Skeletal muscle cell (primary cell): ENCODE measurements around the gene UCN3.

ENCODE experiments used
- DNase-seq: peaks from one replicate; pipeline ENCODE4 v3.0.0-alpha.2; 2010; ENCODE audit warnings: low read depth
- H3K4me3 ChIP-seq: 2 replicates; pipeline ENCODE4 v1.5.1; 2011; ENCODE audit warnings: low read depth, mild to moderate bottlenecking, control low read depth, low read length, moderate library complexity

The UCN3 gene, protein sequence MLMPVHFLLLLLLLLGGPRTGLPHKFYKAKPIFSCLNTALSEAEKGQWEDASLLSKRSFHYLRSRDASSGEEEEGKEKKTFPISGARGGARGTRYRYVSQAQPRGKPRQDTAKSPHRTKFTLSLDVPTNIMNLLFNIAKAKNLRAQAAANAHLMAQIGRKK

DNA sequence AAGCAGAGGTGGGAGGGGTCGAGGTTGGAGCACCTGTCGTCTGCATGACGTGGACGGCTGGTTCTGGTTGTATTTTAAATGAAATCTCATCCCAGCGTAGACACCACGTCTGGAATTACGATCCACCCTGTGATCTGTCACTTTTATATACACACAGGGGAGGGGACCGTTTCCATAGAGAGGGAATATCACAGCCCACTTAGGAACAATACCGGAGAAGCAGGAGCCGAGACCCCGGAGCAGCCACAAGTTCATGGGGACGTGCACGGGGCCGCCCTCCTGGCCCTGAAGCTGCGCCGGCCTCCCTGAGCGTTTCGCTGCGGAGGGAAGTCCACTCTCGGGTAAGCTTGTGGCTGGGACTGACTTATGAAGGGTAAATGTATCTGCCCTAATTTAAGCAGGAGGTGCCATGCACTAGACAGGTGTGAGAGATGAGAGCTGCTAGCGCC lies at the start of gene UCN3:
Gene UCN3 (plus strand): TSS at position 77 of the 449 bp plus-strand sequence. CDS start 8,755 bp downstream, outside the sequence.
- DNase-seq, result no peak
- no peak within 1 kb of the TSS for H3K4me3 ChIP-seq

DNA sequence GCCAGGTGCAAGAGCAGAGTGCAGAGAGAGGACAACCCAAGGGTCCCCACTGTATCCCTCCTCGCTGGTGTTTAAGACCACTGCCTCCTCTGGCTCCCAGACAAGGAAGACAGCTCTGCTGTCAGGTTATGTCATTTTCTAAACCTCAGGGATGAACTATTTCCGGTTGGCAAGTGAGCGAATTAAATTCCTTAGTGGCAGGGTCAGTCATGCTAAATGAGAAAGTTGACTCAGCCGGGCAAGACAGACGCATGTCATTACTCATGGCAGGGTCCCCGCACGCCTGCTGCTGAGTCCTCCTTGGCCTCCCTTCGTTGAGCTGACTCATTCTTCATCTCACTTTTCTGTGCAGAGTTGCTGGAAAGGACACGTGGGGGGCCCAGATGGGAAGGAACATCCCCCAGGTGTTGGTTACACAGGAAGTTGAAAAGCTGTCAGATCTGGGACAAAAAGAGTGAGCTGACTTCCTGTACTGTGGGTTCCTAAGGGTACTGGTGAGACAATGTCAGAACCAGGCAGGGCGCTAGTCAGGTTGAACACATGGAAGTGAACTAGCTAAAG lies 47.1 kb upstream of the UCN3 start:
- peak; percentile 70 for DNase-seq

GRCh38 chr10:5318148-5318547 lies 46.6 kb upstream of the UCN3 start:
- no peak overlapping the region for H3K4me3 ChIP-seq

More for the DNA sequence above, 47.1 kb upstream of the UCN3 start:
- H3K4me3 ChIP-seq, result no peak overlapping the region

DNA sequence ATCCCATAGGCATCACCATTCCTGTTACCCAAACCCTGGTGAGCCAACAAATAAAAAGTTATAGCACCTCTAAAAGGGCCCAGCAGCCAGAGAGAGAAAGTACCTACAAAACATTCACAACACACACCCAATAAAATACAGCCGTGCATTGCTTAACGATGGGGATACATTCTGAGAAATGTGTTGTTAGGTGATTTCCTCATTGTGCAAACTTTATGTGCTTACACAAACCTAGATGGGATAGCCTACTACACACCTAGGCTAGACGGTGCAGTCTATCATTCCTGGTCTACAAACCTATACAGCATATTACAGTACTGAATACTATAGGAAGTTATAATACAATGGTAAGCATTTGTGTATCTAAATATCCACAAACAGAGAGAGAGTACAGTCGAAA lies 44.9 kb upstream of the UCN3 start:
- no peak for DNase-seq

More at GRCh38 chr10:5318148-5318547, 46.6 kb upstream of the UCN3 start:
- DNase-seq, result no peak

DNA sequence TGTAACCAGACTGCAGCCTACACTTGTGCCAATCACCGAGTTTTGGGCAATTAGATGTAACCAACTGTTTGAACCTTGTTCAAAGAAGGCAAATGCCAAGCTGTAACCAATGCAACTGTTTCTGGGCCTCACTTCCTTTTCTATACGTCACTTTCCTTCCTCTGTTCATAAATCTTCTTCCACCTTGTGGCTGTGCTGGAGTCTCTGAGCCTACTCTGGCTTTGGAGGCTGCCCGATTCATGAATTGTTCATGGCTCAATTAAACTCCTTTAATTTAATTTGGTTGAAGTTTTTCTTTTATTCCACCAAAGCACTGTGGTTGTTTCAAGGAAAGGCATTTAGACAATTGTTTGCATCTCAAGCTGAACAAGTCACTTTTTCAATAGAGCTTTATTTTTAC lies 43.5 kb upstream of the UCN3 start:
- no peak overlapping the region for H3K4me3 ChIP-seq
- DNase-seq, result no peak

More for the DNA sequence above, 44.9 kb upstream of the UCN3 start:
- H3K4me3 ChIP-seq, result no peak overlapping the region

DNA sequence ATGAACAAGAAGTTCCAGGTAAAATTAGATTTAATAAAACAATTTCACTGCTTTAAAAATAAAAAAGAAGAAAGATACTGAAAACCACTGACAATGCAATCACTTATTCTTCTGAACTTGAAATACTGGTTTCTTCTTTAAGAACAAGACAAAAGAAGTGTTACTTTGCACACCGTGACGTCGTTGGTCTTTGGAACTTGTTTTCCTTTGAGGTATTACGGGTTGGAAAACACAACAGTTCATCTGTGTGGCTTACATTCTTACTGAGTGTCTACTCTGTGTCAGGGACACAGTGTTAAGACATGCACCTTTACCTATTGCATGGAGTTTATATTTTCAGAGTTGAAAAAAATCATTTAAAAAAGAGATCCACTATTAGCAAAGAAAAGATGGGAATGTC lies 41.3 kb upstream of the UCN3 start:
- DNase-seq, result no peak
- no peak overlapping the region for H3K4me3 ChIP-seq

- DNase-seq, result peak; percentile 43
- H3K4me3 ChIP-seq, result no peak overlapping the region
These were observed 39.7 kb upstream of the UCN3 start for GRCh38 chr10:5325076-5325475.

DNA sequence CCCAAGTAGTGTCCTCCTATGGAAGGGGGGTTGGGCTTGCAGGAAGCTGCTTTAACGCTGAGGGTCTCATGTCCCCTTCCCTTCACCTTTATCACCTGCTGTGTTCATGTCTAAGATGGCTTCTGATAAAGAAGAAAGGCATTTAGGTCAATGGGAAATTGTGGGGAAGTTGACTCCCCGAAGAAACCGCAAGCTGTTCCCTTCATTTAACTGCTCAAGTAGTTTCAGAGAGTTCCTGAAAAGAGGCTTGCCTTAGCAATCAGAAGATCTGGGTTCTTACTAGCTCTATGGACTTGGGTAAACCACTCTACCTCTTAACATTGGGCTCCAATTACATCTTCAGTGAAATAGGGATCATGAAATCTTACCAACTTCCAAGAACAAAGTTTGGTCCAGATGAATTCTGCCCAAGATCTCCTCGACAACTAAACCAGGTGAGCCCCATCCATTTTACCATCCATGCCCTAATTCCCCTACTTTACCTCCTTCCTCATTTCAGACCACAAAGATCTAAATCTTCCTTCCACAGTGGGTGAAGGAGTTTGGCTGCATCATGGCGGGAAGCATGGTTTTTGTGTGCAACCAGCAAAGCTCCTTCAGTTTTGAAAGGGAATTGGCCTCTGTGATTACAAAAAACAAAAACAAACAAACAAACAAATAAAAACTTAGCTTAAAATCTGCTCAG lies 30.4 kb upstream of the UCN3 start:
- no peak overlapping the region for H3K4me3 ChIP-seq
- DNase-seq, result no peak

DNA sequence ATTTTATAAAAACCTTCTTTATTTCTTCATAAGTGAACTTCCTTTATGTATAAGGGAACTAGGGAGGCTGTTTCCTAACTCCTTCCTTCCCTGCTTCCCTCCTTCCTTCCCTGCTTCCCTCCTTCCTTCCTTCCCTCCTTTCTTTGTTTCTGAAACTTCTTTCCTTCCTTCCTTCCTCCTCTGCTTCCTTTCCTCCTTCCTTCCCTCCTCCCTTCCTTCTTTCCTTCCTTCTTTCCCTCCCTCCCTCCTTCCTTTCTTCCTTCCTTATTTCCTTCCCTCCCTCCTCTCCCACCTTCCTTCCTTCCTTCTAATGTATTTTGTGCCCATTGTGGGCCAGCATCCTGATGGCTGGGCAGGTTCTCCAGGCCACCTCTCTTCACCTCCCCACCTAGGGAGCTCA lies 26.8 kb upstream of the UCN3 start:
- H3K4me3 ChIP-seq, result no peak overlapping the region
- DNase-seq, result no peak

- DNase-seq, result no peak
- H3K4me3 ChIP-seq, result no peak overlapping the region
These were observed 21.7 kb upstream of the UCN3 start for GRCh38 chr10:5343092-5343491.

DNA sequence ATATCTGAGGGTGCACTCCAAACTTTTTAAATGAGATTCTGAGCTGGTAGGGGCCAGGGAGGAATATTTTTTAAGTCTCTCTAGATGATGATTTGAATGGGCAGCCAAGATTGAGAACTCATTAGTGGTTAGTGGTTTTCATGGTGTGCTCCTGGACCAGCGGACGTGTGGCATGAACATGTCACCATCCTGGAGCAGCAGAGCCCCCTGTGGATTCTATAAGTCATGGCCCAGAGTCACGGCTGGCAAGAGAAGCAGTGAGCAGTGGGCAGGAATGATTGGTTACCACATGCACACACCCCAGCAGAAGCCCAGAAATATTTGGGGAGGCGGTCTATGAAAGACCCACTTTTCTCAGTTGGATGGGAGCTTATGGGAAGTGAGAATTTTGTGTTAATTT lies 21.2 kb upstream of the UCN3 start:
- H3K4me3 ChIP-seq, result no peak overlapping the region
- DNase-seq, result no peak

GRCh38 chr10:5343979-5344378 lies 20.8 kb upstream of the UCN3 start:
- H3K4me3 ChIP-seq, result no peak overlapping the region
- no peak for DNase-seq

DNA sequence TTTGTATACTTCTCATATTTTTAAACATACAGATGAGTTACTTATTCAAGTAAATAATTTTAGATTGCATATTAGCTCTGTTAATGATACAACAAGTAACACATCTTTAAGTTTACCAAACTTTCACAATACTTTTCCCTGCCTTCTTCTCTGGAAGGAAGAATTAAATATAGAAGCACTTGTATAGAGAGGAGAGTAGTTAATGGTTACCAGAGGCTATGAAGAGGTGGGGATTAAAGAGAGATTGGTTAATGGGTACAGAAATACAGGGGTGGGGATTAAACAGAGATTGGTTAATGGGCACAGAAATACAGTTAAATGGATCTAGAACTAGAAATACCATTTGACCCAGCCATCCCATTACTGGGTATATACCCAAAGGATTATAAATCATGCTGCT lies 20.0 kb upstream of the UCN3 start:
- DNase-seq, result no peak

DNA sequence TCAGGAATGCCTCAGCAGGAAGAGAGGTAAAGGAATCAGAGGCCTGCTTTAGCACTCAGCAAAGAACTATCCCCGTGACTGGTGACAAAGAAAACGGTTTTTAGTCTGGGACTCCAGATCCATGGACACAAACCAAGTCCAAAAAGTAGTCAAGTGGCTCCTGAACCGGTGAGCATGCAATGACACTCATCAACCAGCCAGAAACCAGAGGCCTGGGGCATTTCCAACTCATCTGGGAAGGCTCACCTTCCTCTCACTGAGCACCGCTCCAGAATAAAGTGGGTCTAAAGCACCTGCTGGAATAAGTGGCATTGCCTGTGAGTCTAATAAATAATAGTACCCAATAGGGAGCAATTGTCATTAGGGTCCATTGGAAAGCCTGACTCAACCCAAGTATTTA lies 17.9 kb upstream of the UCN3 start:
- H3K4me3 ChIP-seq, result no peak overlapping the region
- no peak for DNase-seq

More for the DNA sequence above, 20.0 kb upstream of the UCN3 start:
- no peak overlapping the region for H3K4me3 ChIP-seq

GRCh38 chr10:5349362-5349761 lies 15.4 kb upstream of the UCN3 start:
- DNase-seq, result no peak

GRCh38 chr10:5354068-5354467 lies 10.7 kb upstream of the UCN3 start:
- H3K4me3 ChIP-seq, result no peak overlapping the region
- DNase-seq, result no peak

More at GRCh38 chr10:5349362-5349761, 15.4 kb upstream of the UCN3 start:
- no peak overlapping the region for H3K4me3 ChIP-seq

DNA sequence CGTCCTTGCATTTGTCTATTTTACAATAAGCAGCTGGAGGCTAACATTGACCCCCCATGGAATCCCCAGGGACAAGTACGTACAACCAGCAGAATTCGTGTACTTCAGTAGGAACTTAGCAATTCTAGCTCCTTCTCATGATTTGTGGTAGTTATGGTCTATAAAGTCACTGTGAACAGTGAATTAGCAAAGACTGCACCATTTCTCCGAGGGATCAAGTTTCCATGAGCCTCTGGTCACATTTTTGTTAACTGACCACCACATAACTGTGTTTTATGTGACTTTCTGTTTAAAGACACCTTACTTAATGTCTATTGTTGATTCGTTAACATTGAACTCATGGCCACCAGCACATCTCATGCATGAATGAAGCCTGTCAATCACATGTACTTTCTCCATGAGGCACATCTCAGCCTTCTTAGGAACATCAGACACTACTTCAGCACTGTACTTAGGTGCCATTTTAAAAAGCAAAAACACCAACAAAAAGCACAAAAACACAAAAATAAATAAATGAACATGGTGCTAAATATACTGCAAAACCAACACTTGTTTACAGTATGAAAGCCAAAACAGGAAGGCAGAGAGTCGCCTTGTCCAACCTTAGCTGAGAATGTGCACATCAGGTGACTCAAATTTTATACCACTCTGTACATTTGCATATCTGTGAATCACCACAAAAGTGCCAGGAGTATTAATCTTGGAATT lies 9.0 kb upstream of the UCN3 start:
- H3K4me3 ChIP-seq, result no peak overlapping the region
- DNase-seq, result no peak

GRCh38 chr10:5356302-5356763 lies 8.4 kb upstream of the UCN3 start:
- H3K4me3 ChIP-seq, result no peak overlapping the region

DNA sequence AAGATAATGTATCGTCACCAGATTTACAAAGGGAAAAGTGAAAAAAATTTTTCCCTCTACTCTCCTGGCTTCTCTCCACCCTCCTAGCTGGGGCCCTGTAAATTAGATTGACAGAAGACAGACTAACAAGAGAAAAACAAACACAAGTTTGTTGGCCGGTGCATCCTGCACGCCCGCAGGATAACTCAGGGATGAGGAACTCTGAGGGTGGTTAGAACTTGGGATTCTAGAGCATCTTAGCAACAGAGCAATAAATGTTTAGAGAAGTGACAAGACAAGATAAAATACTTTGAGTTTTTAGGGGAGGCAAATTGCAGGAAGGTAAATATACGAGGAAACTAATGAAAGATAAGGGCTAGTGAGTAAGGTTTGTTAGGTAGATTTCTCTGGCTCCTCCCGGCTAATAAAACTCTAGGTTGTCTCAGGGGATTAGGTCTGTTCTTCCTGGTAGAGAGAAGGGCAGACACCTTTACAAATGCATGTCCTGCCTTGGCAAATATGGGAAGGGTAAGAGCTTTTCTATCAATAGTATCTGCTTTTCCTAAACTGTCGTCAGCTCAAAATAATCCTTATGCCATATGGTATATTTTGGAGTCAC lies 4.3 kb upstream of the UCN3 start:
- DNase-seq, result no peak
- H3K4me3 ChIP-seq, result no peak overlapping the region

More at GRCh38 chr10:5356302-5356763, 8.4 kb upstream of the UCN3 start:
- no peak for DNase-seq

- DNase-seq, result no peak
- H3K4me3 ChIP-seq, result no peak overlapping the region
These were observed 2.8 kb upstream of the UCN3 start for GRCh38 chr10:5361966-5362365.
